HG03442 (cell line): ENCODE data around the gene GTPBP1.

Experiments used
- ATAC-seq: cut with Tn5 transposase; IDR thresholded peaks from one replicate; pipeline ENCODE4 v1.9.1; 2021; ENCODE audit warnings: mild to moderate bottlenecking, moderate library complexity; ENCODE audit not compliant: unreplicated experiment

GTPBP1 gene

DNA sequence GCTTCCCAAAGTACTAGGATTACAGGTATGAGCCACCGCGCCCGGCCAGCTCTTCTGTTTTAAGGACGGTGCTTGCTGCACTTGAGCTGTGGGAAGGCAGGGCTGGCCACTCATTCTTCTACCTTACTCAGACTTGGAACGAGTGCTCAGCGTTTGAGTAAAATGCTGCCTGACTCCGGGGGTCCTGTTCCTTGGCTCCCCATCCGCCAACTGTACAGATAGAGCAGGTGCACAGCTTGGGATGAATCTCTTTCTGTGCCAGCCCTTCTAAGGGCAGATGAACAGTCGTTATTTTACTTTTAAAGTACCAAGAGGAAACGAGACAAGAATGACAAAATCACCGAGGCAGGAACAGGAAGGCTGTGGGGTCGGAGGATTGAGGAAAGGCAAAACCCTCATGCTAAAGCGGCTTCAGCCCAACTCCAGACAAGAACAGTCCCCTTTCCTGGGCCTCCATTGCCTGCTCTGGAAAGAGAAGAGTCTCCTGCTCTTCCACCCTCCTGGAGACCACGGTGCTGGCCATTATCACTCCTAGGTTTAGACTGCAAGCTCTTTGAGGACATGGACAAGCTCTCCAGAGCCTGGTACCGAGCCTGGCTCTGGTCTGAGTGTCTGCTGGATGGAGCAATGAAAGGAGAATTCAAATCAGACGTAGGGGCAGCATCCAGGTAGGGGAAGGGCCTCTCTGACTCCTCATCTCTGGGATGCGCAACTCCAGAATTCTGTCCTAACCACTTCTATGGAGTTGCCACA lies 51.1 kb downstream of the GTPBP1 start:
- no peak for ATAC-seq

DNA sequence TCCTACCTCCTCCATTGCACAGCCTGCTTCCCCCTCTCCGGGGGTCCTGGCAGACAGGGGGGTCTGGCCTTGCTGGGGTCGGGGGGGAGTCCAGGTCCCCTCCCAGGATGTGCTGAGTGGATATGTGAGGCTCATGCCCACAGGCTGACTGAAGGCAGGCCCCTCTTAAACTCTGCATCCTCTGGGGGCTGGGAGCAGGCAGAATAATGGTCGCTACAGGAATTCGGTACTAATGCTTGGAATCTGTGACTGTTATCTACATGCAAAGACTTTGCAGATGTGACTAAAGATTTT lies 51.7 kb downstream of the GTPBP1 start:
- ATAC-seq: no peak

GRCh38 chr22:38758276-38758945 lies 52.7 kb downstream of the GTPBP1 start:
- ATAC-seq: no peak

GRCh38 chr22:38759005-38759404 lies 53.3 kb downstream of the GTPBP1 start:
- no peak for ATAC-seq

GRCh38 chr22:38760477-38761201 lies 54.9 kb downstream of the GTPBP1 start:
- no peak for ATAC-seq

- no peak for ATAC-seq
Observed at GRCh38 chr22:38761202-38762162, 55.7 kb downstream of the GTPBP1 start.

DNA sequence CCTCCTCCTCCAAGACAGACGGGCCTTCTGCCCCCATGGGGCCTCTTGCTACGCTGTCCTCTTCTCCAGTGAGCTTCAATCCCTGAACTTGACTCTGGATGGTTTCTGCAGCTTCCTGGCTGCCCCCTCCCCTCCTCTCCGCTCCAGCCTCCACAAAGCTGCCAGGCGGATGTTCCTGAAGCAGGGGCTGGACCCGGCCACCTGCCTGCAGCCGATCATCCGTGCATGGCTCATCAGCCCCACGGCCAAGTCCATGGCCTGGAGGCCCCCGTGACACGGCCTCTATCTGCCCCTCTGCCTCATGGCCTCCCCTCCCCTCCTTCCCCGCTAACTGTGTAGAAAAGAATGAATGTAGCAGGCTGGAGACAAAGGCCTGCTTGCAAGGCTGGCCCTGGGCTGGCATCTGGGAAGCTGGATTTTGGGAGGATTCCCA lies 56.8 kb downstream of the GTPBP1 start:
- ATAC-seq: no peak

GRCh38 chr22:38766076-38766777 lies 60.5 kb downstream of the GTPBP1 start:
- no peak for ATAC-seq

DNA sequence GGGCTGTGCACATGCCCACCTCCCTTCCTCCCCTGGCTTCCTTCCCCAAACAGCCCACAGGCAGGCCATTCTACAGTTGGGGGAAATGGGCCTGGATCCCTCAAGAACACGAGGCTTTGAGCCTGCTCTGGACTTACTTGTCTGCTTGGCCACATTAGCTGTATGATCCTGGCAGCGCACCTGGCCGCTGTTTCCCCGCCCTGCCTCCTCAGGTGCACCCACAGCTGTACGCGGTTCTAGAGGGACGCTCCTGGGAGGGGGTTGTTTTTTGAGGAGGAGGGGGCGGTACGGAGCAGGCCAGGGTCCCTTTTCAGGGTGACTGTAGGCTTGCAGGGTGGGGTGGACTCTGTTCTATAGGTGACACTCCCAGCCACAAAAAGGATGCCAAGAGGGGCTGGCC lies 61.6 kb downstream of the GTPBP1 start:
- no peak for ATAC-seq

- ATAC-seq: no peak
Observed at GRCh38 chr22:38768036-38768435, 62.3 kb downstream of the GTPBP1 start.

DNA sequence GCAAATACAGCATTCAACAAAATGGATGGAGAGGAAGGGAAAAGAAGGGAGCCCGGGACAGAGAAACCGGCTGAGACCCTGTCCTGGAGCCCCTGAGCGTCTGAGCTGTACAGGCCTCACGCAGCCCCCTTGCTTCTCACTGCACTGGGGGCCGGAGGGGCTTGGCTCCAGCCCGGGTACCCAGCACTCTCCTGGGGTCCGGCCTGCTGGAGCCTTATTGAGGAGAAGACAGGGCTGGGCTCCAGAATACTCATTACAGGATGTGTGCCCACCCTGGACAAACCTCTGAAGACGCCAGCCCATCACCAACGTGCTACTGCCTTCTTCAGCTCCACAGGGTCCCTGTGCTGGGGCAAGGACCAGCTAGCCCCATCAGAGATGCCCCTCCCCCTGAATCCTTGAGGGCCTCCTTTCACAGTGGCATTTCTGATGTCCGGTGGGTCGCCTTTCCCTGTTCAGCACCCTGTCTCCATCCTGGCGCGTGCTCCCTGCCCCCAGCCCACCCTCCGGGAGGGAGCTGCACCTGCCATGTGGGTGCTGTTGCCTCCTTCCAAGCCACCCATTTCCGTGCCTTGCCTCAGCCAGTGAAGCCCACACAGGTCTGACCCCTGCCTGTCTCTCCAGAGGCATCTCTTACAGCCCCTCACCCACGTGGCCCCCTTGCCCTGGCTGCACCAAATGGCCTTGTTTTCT lies 64.7 kb downstream of the GTPBP1 start:
- no peak for ATAC-seq

- no peak for ATAC-seq
Observed at GRCh38 chr22:38772623-38772873, 66.8 kb downstream of the GTPBP1 start.

DNA sequence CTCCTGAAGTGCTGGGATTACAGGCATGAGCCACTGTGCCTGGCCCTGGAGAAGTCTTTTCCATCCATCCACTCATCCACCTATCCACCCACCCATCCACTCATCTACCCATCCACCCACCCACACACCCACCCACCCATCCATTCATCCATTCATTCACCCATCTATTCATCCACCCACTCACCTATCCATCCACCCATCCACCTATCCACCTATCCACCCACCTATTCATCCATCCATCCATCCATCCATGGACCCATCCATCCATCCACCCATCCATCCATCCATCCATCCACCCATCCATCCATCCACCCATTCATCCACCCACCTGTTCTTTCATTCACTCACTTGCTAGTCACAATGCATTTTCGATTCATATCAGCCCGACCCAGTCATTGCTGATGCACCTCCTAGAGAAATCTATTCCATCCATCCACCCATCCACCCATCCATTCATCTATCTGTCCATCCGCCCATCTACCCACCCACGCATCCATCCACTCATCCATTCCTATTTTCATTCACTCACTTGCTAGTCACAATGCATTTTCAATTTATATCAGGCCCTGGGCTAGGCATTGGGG lies 67.7 kb downstream of the GTPBP1 start:
- no peak for ATAC-seq

DNA sequence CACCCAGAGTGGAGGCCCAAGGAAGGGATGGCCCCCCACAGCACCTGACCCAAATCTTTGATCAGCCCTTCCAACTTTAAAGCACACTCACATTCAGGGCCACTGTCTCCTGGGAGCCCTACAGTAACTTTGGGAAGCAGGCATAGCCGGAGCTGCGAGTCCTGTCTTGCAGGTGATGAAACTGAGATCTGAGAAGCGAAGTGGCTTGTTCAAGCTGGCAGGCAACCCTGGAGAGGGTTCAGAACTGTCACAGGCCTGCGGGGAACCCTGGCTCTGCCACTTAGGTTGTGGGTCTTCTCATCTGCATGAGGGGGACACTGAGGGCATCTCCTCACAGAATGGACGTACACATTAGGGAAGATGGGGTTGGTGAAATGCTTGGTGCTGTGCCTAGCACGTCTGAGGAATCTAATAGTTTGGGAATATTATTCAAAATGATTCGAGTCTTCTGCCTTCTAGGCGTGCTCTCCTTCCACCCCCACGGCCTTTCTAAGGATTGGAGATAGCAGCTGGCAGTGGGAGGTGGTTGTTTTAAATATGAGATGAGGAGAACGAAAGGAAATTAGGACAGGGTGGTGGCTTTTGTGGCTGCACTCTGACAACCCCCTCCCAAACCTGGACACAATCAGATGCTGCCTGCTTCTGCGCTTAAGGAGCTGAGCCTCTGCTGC lies 68.9 kb downstream of the GTPBP1 start:
- ATAC-seq: no peak

- no peak for ATAC-seq
Observed at GRCh38 chr22:38775656-38776055, 69.9 kb downstream of the GTPBP1 start.

GRCh38 chr22:38776086-38776485 lies 70.3 kb downstream of the GTPBP1 start:
- no peak for ATAC-seq

- no peak for ATAC-seq
Observed at GRCh38 chr22:38777087-38777671, 71.4 kb downstream of the GTPBP1 start.

- no peak for ATAC-seq
Observed at GRCh38 chr22:38781033-38781432, 75.3 kb downstream of the GTPBP1 start.
